Adipose tissue (tissue), 3 donors: ENCODE results near the gene GREM2. TPM values are rescaled to one million over a fixed set of nuclear protein-coding genes. Genes with fewer than 3 reads are reported as not detected.

Source experiments
- H3K27ac ChIP-seq: one replicate; pipeline ENCODE4 v1.5.1; 2013; ENCODE audit warnings: low read depth, low read length
- WGBS, 3 donors: extraction: QIAGEN DNeasy Blood & Tissue Kit; methylation state at CpG; one replicate each; pipeline ENCODE4 v1.1.7; 2013; 5-methylcytosine and 5-hydroxymethylcytosine counted together
- polyA plus RNA-seq, 3 donors: library from polyadenylated mRNA; stranded (reverse); fragments of 200-250 nt; gene quantifications; one replicate each; pipeline ENCODE4 v1.2.3, GENCODE V29; 2013
- donor health status: healthy with polysubstance abuse.
- donor health status: Bipolar disorder and iron deficiency.
- donor health status: healthy.

The GREM2 gene
- polyA plus RNA-seq, 3 donors: 0.03 to 1.1 (median 0.58) TPM

DNA sequence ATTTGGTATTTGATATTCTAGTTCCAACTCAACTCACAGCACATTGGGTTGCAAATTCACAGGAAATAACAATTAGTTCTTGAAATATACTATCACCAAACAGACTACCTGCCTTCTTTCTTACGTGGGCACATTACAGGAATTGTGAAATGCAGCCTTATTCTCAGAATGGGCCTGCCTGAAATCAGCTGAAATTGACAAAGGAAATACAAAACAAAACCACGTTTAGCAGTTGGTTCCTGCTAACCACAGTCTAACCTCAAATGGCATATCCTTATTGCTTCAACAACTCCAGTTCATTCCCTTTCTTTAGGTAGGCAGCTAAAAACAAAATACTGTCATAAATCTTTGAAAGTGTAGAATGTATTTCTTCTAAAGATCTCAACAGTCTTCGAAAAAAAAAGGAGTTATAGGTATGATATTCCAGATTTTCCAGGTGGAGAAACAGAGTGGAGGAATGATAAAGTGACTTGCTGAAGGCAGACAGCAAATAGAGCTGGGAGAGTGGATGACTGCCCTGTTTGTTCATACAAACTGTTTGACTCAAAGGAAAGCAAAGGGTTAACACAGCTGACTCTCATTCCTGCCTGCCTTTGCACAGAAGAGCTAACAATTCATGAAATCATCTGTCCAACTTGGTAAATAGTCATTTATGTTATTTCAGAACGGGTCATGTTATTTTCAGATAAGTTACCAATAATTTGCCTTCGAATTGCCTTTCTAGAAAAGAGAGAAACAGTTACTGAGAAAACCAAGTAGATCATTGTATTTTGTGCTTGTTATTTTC lies 1.6 kb upstream of the GREM2 start:
- H3K27ac ChIP-seq: no peak overlapping the region
- 27 to 41% (median 38%) methylated on average over 5 of the region's 5 CpGs for WGBS, 3 donors

DNA sequence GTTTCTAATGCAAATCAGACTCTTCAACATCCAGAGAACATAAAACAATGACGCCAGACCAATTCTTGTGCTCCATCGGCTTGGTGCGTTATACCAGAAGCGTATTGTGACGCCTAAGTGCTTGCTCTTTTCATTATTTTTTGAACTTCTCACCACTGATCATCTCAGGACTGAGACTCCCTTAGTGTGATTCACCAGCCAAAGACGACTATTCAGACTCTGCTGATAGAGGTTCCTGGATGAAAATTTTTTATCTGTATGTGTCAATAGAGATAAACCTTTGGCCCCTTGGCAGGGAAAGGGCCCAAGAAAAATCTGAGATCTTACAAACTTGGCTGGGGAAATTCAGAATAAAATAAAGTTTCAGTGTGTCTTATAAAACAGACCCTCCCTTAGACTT lies 856 bp upstream of the GREM2 start:
- WGBS, 3 donors: 56 to 74% (median 64%) methylated on average over 6 of the region's 6 CpGs
- no peak overlapping the region for H3K27ac ChIP-seq

DNA sequence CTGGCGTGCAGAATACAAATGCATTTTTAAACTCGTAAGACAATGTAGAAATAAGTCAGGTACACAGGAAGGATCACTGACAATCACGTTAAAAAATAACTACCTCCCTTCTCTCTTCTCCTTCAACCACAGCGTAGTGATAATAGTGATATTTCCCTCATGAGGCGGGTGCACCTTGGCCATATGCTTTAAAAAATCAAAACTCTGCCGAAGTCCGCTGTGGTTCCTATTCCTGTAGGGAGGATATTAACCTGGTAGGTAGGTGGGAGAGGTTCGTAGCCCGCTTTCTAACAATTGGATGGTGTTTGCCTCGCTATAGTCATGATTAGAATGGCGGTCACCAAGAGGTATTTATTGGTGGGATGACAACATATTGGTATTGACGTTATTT lies 732 bp downstream of the GREM2 start:
- WGBS, 3 donors: 16 to 20% (median 17%) methylated on average over 12 of the region's 12 CpGs
- no peak overlapping the region for H3K27ac ChIP-seq

DNA sequence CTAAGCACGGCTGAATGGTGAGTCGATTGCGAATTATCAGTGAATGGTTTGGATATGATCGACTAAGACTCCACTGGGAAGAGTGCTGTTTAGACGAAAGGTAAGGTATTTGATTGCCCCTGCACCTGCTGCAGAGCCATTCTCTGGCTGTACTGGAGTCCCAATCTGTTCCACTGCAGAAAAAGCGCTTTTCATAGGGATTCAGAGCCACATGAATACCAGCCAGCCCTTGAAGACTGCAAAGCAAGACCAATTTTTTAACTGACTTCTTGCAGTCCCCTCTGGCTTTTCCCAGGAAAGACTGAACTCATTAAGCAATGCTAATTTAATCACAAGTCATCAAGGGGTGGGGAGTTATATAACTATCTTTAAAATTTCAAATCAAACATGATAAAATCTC lies 1.3 kb downstream of the GREM2 start:
- no peak overlapping the region for H3K27ac ChIP-seq
- WGBS, 3 donors: 31 to 69% (median 53%) methylated on average over 6 of the region's 6 CpGs

DNA sequence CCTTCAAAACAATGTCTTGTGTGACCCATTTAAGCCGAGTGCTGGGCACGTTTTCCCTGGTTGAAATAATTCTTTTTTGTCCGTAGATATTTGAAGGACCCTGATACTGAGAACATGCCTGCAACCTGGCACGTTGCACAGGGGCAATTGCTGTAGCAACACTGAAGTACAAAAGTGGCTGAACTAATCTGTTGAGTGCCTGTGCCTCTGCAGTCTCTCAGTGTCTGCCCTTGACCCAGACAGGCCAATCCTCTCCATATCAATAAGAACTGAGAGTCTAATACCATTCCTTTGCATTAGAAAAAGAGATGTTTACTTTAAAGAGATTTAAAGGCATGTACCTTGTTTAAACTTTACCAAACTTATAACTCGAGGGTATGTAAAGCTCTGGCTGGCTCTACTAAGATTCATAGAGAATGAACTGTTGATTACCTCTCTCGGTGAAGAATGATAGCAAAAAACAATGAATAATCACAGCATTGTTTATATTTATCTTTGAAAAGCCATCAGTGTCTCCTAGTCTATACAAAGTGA lies 2.4 kb downstream of the GREM2 start:
- H3K27ac ChIP-seq: no peak overlapping the region
- WGBS, 3 donors: 34 to 56% (median 52%) methylated on average over 6 of the region's 6 CpGs

DNA sequence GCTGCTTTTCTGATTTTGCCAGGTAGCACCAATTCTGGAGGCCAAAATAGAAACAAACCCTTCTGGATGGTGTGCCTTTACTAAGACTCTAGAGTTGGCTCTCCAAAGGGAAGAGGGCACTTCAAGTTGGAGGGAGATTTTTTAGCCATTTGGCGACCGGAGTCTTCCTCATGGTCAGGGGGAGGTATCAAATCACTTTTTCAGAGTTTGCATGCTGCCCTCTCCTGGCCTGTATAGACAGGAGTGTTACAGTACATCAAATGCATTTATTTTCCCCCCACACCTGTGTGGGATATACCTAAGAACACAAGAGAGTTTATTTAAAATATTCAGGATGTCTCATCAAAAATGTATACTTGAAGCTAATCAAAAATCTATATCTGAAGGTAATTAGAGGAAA lies 3.2 kb downstream of the GREM2 start:
- WGBS, 3 donors: 13 to 29% (median 23%) methylated on average over 2 of the region's 2 CpGs
- no peak overlapping the region for H3K27ac ChIP-seq

DNA sequence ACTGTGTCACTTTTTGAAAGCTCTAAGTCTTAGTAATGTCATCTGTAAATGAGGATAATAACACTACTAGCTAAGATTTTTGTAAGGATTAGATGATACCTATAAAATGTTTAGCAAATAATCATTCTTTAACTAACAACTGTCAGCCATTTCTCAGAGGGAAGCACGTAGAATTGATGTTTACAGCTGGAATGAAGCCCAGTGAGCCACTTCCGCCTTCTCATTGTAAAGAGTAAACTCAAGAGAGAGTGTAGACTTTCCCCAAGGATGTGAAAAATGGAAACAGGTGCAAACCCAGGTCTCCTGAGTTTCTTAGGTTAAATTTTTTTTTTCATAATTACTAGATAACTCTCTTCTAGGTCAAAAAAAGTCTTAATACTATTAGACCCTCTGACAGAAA lies 4.9 kb downstream of the GREM2 start:
- H3K27ac ChIP-seq: no peak overlapping the region
- WGBS, 3 donors: 36 to 54% (median 43%) methylated on average over 2 of the region's 2 CpGs

DNA sequence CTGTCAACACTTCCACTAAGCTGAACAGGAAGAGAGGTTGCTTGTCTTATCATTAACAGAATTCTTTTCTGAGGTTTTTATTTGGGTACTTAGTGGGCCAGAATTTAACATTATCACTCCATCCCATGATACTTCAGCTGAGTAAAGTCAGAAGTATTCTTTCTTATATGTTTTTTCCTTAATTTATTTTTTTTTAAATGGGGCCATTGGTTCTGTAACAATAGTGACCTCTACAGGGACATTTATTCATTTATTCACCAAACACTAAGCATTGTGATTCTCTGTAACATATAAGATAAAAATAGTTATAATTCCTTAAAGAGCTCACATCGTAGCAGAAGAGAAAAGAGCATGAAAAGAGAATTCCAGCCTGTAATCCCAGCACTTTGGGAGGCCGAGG lies 9.8 kb downstream of the GREM2 start:
- 67 to 74% (median 74%) methylated on average over 2 of the region's 2 CpGs for WGBS, 3 donors
- H3K27ac ChIP-seq: no peak overlapping the region

DNA sequence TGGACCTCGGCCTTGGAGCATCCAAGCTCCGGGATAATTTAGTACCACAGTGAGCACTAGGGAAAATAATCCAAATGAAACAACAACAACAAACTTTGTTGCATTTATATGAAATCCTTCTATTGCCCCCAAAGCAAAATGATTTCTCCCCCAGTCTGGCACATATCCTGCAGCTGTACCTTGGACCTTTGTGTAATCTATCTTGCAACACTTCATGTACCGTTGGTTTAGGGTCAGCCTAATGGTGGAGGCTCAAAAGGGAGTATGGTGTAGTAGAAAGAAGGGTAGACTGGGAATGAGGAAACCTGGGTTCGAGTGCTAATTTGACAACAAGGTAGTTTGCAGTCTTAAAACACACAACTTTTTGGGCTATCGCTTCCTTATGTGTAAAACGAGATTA lies 12.1 kb downstream of the GREM2 start:
- no peak overlapping the region for H3K27ac ChIP-seq
- 72 to 85% (median 83%) methylated on average over 6 of the region's 6 CpGs for WGBS, 3 donors

DNA sequence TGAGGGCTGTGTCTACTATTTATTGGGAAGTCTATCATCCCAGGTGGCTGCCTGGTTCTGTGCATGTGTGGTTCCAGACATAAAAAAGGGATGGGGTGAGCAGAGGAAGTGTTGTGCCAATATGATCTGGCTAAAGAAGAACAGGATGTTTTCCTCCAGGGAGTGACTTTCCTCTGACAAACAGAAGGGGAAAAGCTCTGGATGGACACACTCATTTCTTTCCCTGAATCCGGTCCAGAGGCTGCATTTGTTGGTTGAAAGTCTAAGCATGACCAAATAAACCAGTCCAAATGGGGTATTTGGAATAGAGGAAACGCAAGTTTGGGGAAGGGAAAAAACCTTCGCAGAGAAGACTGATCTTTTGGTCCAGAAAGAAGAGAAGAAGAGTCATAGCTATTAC lies 12.7 kb downstream of the GREM2 start:
- 77 to 83% (median 83%) methylated on average over 3 of the region's 3 CpGs for WGBS, 3 donors
- H3K27ac ChIP-seq: no peak overlapping the region

DNA sequence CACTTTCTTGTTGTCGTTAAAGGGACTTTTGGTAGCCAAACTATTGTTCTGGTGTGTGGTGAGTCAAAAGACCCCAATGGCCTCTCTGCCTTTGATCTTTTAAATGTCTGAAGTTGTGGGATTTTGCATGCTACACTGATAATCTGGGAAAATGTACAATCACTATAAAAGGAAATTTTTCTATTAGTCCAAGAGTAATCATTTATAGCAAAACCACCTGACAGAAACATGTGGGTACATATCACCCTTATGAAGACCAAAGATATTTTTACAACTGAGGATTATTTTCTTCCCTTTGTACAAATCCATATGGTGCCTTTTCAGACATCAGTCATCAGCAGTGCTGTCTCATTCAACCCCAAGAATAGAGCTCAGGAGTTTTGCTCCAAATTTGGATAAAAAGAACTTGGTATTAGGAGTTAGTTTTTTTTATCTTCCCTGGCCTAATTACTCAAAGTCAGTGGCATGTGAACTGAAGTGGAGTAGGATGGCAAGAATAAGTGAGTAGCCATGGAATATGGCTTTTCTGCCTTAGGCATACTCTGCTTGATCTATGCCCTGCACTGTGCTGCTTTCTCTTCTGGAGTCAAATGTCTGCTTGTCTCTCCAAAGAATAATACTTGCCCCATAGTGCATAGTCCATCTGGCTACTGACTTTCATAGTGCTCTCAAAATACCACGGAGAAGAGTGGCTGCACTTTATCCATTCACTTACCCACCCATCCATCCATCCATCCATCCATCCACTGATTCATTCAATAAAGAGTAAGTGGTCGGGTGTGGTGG lies 13.5 kb downstream of the GREM2 start:
- no peak overlapping the region for H3K27ac ChIP-seq
- 75 to 87% (median 79%) methylated on average over 3 of the region's 3 CpGs for WGBS, 3 donors

DNA sequence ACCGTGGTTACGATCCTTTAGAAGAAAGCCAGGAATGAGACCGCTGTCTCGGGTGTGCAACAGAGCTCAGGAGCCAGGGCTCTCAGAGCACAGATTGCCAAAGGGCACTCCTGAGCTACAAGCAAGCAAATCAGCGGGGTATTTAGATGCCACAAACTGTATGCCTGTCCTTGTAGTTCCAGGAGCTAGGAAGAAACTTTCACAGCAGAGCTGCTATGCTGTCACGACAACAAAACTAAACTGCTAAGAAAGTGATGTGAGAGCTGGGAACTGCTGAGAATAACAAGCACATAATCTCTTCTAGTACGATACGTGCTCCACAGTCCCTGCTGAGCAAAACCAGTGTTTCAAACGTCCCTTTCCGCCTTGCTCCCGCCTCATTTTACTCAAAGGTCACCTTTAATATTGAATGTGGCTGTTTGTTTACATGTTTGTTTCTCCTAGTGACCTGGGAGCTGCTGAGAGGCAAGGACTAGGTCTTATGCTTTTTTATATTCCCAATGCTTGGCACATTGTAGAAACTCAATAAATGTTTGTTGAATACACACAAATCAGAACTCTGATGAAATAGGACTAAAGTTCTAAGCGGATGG lies 14.7 kb downstream of the GREM2 start:
- 29 to 59% (median 43%) methylated on average over 12 of the region's 12 CpGs for WGBS, 3 donors
- no peak overlapping the region for H3K27ac ChIP-seq

DNA sequence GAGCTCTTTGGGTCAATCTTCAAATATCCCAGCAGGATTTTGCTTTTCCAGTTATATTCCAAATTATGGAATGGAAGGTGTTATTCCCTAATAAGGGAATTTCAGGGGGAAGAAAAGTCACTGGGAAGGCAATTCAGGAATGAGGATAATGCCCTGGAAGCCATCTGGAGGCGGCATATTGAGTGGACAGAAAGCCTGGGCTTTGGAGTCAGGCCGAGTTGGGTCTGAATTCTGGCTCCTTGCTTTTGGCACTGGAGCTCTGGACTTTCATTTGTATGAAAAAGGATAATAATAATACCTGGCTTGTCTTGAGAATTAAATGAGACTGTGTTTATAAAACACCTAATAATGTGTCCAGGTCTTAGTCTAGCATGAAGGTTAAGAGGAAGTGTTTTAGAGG lies 16.5 kb downstream of the GREM2 start:
- no peak overlapping the region for H3K27ac ChIP-seq
- WGBS, 3 donors: 77 to 90% (median 88%) methylated on average over 2 of the region's 2 CpGs

DNA sequence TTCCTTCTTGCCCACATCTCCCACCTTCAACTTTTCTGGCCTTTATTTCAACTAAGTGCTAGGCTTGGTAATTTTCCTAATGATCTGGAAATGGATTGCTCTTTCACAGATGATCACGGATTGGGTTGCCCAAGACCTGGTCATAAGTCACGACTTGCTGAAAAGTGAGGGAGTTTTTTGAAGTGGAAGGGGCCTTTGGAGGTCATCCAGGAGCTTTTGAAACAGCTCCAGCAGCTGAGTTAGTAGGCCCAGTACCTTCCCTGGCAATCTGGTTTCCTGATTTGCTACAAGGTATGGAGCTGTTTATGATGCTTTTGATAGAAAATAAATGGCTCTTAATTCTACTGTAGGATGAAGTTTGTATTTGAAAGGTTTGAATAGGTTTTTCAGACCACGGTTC lies 20.4 kb downstream of the GREM2 start:
- H3K27ac ChIP-seq: no peak overlapping the region
- 70 to 77% (median 72%) methylated on average over 3 of the region's 3 CpGs for WGBS, 3 donors

DNA sequence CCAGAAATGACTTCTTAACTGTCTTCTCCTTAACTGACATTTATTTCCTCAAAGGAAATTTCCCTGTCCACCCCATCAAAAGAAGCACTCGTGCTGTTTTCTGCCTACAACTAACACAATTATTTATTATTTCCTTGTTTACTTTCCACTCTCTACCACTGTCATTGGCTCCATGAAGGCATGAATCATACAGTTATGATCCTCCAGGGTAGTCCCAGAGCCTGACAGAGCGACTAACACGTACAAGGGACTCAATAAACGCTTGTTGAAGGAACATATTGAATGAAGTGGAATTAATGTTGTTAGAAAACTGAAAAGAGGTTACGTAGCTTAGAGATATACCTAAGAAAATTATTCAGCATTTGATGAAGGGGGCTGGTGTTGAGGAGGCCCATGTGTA lies 20.9 kb downstream of the GREM2 start:
- 69 to 79% (median 77%) methylated on average over 5 of the region's 5 CpGs for WGBS, 3 donors
- no peak overlapping the region for H3K27ac ChIP-seq

DNA sequence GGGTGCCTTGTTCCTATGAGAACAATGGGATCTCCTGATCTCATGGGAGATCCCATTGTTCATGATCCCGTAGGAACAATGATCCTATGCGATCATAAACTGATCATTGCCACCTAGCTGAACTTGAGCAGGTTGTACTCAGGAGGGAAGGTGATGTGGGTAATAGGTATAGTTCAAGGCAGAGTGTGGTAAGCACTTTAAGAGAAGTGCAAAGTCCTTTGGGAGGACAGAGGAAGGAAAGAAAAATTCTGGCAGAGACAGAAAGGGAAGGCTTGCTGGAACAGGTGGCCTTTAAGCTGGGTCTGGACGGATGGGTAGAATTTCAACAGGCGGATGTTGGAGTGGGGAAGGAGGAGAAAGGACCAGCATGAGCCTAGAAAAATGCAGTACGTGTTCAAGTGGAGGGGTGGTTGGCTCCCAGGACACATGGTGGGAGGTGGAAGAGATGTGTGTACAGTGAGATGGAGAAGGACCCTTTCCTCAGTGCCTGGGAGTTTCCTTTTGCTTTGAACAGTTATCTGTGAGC lies 22.3 kb downstream of the GREM2 start:
- 77 to 84% (median 77%) methylated on average over 5 of the region's 5 CpGs for WGBS, 3 donors
- H3K27ac ChIP-seq: no peak overlapping the region

DNA sequence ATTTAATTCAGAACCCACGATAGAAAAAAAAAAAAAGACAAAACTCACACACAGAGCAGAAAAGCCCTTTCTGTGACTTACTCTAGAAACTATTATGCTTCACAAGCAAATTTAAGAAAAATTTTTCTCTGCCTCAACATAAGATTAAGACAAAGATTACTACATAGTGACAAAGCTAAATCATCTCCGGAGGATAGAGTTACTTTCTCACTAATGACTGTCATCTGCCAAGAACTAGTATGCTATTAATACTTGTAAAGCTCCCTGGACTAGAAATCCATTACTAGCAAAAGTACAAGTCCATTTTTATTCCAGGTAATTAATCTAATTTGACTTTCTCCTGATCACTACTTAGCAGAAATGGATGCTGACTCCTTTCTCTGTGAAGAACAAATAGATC lies 25.9 kb downstream of the GREM2 start:
- H3K27ac ChIP-seq: no peak overlapping the region

DNA sequence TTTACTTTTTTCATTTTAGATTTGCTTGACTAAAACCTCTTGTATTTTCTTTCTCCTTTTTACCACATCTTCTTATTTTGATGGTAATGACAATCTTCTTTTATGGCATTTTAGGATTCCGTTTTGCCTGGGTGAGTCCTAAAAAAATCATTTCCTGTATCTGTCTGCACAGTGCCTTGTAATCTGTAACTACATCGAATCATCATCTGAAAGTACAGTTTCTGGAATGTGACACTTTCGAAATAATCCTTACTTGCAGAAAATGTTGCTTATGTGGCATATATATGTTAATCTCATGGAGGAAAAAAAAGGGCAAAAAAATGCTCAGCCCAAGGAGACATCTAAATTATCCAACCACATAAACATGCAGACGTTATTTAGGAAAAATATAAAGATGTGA lies 29.0 kb downstream of the GREM2 start:
- WGBS, 3 donors: 62 to 69% (median 65%) methylated on average over 4 of the region's 4 CpGs
- no peak overlapping the region for H3K27ac ChIP-seq

More for the DNA sequence above, 25.9 kb downstream of the GREM2 start:
- WGBS, 3 donors: 56 to 73% (median 68%) methylated on average over 2 of the region's 2 CpGs

DNA sequence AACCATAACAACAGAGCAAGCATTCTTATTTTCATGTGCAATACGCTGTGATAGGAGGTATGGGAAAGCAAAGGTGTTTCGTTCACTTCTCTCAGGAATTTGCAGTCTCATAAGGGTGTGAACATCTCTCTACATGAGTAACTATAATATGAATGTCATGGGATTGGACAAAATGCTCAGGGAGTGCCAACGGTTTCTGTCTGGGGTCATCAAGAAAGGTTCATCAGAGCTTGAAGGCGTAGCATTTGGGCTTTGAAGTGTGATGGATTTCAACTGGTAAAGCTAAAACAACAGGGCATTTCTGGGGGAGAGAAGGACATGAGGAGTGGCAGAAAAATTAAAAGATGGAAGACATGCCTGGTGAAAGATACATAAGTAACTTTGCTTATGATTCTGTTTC lies 32.4 kb downstream of the GREM2 start:
- 74 to 84% (median 80%) methylated on average over 4 of the region's 4 CpGs for WGBS, 3 donors
- no peak overlapping the region for H3K27ac ChIP-seq
